Measurements from ENCODE around the gene SLC8A3. TPM values are rescaled to one million over a fixed set of nuclear protein-coding genes. Genes with fewer than 3 reads are reported as not detected.

The SLC8A3 gene
- total RNA-seq, 1 experiment from 2014 or later = 0.13 TPM

- no peak for TF ChIP-seq CTCF (conservative IDR thresholded peaks at IDR 0.05)
- no peak overlapping the region for H3T11ph ChIP-seq (ENCODE audit: low read length)
These were observed 36.7 kb downstream of the SLC8A3 start for GRCh38 chr14:70152081-70152480.

More at GRCh38 chr14:70152081-70152480, 36.7 kb downstream of the SLC8A3 start:
- no peak overlapping the region for H3K4me3 Mint-ChIP-seq
- no peaks in the 10 kb centered on the region for H3K79me2 ChIP-seq (ENCODE audit: insufficient read depth, low read length)
- no peak overlapping the region for H3K9ac ChIP-seq (ENCODE audit: extremely low read depth, insufficient read length, low read length)
- H3K9me3 Mint-ChIP-seq = no peaks in the 10 kb centered on the region
- no CpG with 5 or more reads among the region's 3 CpGs for WGBS (ENCODE audit: extremely low coverage, insufficient read length, low lambda C conversion rate)
- no peak overlapping the region for H3K4me2 ChIP-seq (ENCODE audit: insufficient read depth, insufficient read length, low read length)
- no peak overlapping the region for H3K27ac Mint-ChIP-seq
- no peaks in the 10 kb centered on the region for H3K79me1 ChIP-seq (ENCODE audit: insufficient read depth, low read depth, low read length, poor library complexity, severe bottlenecking)
- H3K18ac ChIP-seq (ENCODE audit: insufficient read length, low read depth, low read length) = no peak overlapping the region
- no peak overlapping the region for H2BK5ac ChIP-seq (ENCODE audit: insufficient read length, low read length)
- no peak overlapping the region for H2BK120ac ChIP-seq (ENCODE audit: low read depth, low read length, poor library complexity, severe bottlenecking)
- no peak overlapping the region for H2BK15ac ChIP-seq (ENCODE audit: low read depth, low read length)
- no peaks in the 10 kb centered on the region for H3K23me2 ChIP-seq (ENCODE audit: insufficient read length, low read depth, low read length, poor library complexity, severe bottlenecking)
- no peaks in the 10 kb centered on the region for H3K27me3 ChIP-seq (ENCODE audit: insufficient read depth, low read length)
- no peak overlapping the region for H2AFZ ChIP-seq (ENCODE audit: low read length)
- no peak for DNase-seq
- H3K23ac ChIP-seq (ENCODE audit: insufficient read length, low read depth, low read length) = no peak overlapping the region
- H4K5ac ChIP-seq (ENCODE audit: insufficient read length, low read depth, low read length) = no peak overlapping the region
- H2BK20ac ChIP-seq (ENCODE audit: low read depth, low read length, poor library complexity, severe bottlenecking) = no peak overlapping the region
- no peak overlapping the region for H2AK5ac ChIP-seq (ENCODE audit: insufficient read length, low read length)
- peaks cover under 1% of the 10 kb centered on the region; the same call in 1 of the 2 replicates for H3K27me3 Mint-ChIP-seq (ENCODE audit: low read depth)
- no peak overlapping the region for H3K56ac ChIP-seq (ENCODE audit: insufficient read length, low read depth, low read length)
- H4K20me1 ChIP-seq (ENCODE audit: control insufficient read depth, insufficient read depth, insufficient read length) = no peaks in the 10 kb centered on the region
- H3K14ac ChIP-seq (ENCODE audit: insufficient read depth, low read length) = no peak overlapping the region
- H2BK12ac ChIP-seq (ENCODE audit: insufficient read length, low read depth, low read length) = no peak overlapping the region
- H3K4ac ChIP-seq (ENCODE audit: low read depth, low read length) = no peak overlapping the region
- no peak overlapping the region for H4K8ac ChIP-seq (replicated peaks; ENCODE audit: insufficient read length, low read depth, low read length)
- peaks cover 4 to 10% of the 10 kb centered on the region in 2 experiments for H3K4me1 Mint-ChIP-seq
- H3K27ac ChIP-seq (ENCODE audit: insufficient read length, low read depth, low read length) = no peak overlapping the region
- no peak overlapping the region for H4K91ac ChIP-seq (ENCODE audit: insufficient read length, low read depth, low read length)
- no peaks in the 10 kb centered on the region for H3K4me1 ChIP-seq (ENCODE audit: insufficient read depth, low read length)
- H3K9me3 ChIP-seq (ENCODE audit: control insufficient read depth, low read depth, low read length) = no peaks in the 10 kb centered on the region
- H3K36me3 Mint-ChIP-seq (ENCODE audit: insufficient read depth in 1 of 3, low read depth in 3 of 3) = no peaks in the 10 kb centered on the region

All from H9 (cell line).